ENCODE measurements around the gene SLC12A7. TPM values are rescaled to one million over a fixed set of nuclear protein-coding genes. Genes with fewer than 3 reads are reported as not detected.

Gene SLC12A7
- total and polyA plus RNA-seq, 9 of the 15 experiments (the other 6 are each of a cell fraction or from before 2014, with no cell fraction given): 0.01 to 3.1 (median 0.56) TPM

- peaks cover 27% of the 10 kb centered on the region for H4K20me1 ChIP-seq (replicated peaks; ENCODE audit: control insufficient read depth, insufficient read depth, low read length)
- ATAC-seq (no peak), DNase-seq (ENCODE audit: extremely low read depth in 1 of 4, low spot score in 3 of 4) (no peak), FAIRE-seq (no peak)
- H3K4me3 ChIP-seq: no peak overlapping the region
- no TSS peak for BruUV-seq (replicated peaks)
- no peaks in the 10 kb centered on the region for H3K79me2 ChIP-seq (ENCODE audit: control insufficient read depth, insufficient read depth, low read length)
- H3K27ac ChIP-seq (ENCODE audit: extremely low read depth, low read depth, low read length): no peak overlapping the region
- 0% methylated on average over 4 of the region's 4 CpGs for WGBS (ENCODE audit: insufficient coverage, low coverage, missing lambda C conversion rate)
- peaks cover 32 to 85% of the 10 kb centered on the region in 2 experiments; a peak in 4 of 5 replicates for H3K27me3 ChIP-seq (ENCODE audit: control insufficient read depth in 2 of 2, insufficient read depth in 2 of 2, low read length in 2 of 2)
- H3K4me2 ChIP-seq (ENCODE audit: insufficient read depth, low read length): no peak overlapping the region
- no peak overlapping the region for H2AFZ ChIP-seq (ENCODE audit: low read depth, low read length)
- no peaks in the 10 kb centered on the region for H3K36me3 ChIP-seq (ENCODE audit: control insufficient read depth, insufficient read depth, low read length)
- ChIA-PET POLR2A (no interaction called here), CTCF (ENCODE audit: low intra/inter-chr PET ratio) (no interaction called here)
- peaks cover 2% of the 10 kb centered on the region; the same call in 1 of the 2 replicates for H3K9me3 ChIP-seq (replicated peaks; ENCODE audit: control insufficient read depth, insufficient read depth, low read depth, low read length)
- peaks cover 0 to 34% of the 10 kb centered on the region in 2 experiments; a peak in 2 of 5 replicates for H3K4me1 ChIP-seq (replicated peaks in 1 of 2; ENCODE audit: control insufficient read depth in 2 of 2, insufficient read depth in 2 of 2, low read length in 2 of 2)
- H3K9me1 ChIP-seq (ENCODE audit: control insufficient read depth, insufficient read depth, low read length): peaks cover 4% of the 10 kb centered on the region
- H3K9ac ChIP-seq (ENCODE audit: insufficient read depth in 1 of 2, low read depth in 2 of 2, low read length in 2 of 2): no peak overlapping the region
- intact Hi-C loops (cut with micrococcal nuclease): loop anchor here (10.0 kb wide), 1 partner anchor 165 kb away; no protein-coding TSS in a partner anchor
- in situ Hi-C loops (cut with MboI): no loop called here
- TF ChIP-seq ZNF143 (CRISPR knock-in tag; IDR thresholded peaks at IDR 0.05) (no peak), KLF16 (IDR thresholded peaks at IDR 0.05) (no peak), HIVEP1 (CRISPR knock-in tag; IDR thresholded peaks at IDR 0.05) (no peak), EP300 (IDR thresholded peaks at IDR 0.05; ENCODE audit: low read length) (no peak), PHF21A (IDR thresholded peaks at IDR 0.05; ENCODE audit: borderline replicate concordance, low read depth) (no peak), ZFP36 (IDR thresholded peaks at IDR 0.05; ENCODE audit: low read depth, low read length, partially characterized antibody) (no peak), JUND (IDR thresholded peaks at IDR 0.05; ENCODE audit: borderline replicate concordance, low read depth, low read length) (no peak), JUND (tag; IDR thresholded peaks at IDR 0.05; ENCODE audit: borderline replicate concordance, low read depth, low read length) (no peak), PHF20 (IDR thresholded peaks at IDR 0.05; ENCODE audit: partially characterized antibody) (no peak), CBX3 (IDR thresholded peaks at IDR 0.05; ENCODE audit: borderline replicate concordance in 1 of 2, low read length in 2 of 2) (no peak), PTTG1 (tag; IDR thresholded peaks at IDR 0.05; ENCODE audit: low read depth) (no peak), CHD7 (IDR thresholded peaks at IDR 0.05; ENCODE audit: low read depth, low read length) (no peak)
Measured at GRCh38 chr5:1159774-1160406, 48.0 kb upstream of the SLC12A7 start.

Measured in K562 (cell line).